GM13976 (cell line): ENCODE data around the gene TGM3.

Experiments used
- DNase-seq: peaks from one replicate; pipeline ENCODE4 v3.0.0; 2012; ENCODE audit warnings: low spot score
- CTCF ChIP-seq: IDR thresholded peaks from 2 replicates; pipeline ENCODE4 v1.5.1; 2012; ENCODE audit warnings: borderline replicate concordance, mild to moderate bottlenecking; ENCODE audit not compliant: insufficient read depth; ENCODE audit errors: extremely low read depth, missing control alignments, control extremely low read depth
- in situ Hi-C: fragments of 300-500 bp; cut with MboI; formaldehyde crosslinking; loops from one replicate; pipeline ENCODE4 v1.12.0; 2022; ENCODE audit warnings: low sequenced_read_pairs, mixed read lengths, inconsistent platforms; ENCODE audit not compliant: unreplicated experiment

TGM3 gene

GRCh38 chr20:2374346-2375125 lies 78.7 kb downstream of the TGM3 start:
- in situ Hi-C loops = no loop called here
- DNase-seq = no peak
- TF ChIP-seq CTCF = no peak

GRCh38 chr20:2378893-2379292 lies 83.1 kb downstream of the TGM3 start:
- in situ Hi-C loops = no loop called here
- TF ChIP-seq CTCF = no peak

GRCh38 chr20:2379511-2380229 lies 83.9 kb downstream of the TGM3 start:
- in situ Hi-C loops = no loop called here
- TF ChIP-seq CTCF = no peak

More at GRCh38 chr20:2378893-2379292, 83.1 kb downstream of the TGM3 start:
- no peak for DNase-seq

GRCh38 chr20:2380601-2381000 lies 84.8 kb downstream of the TGM3 start, which contains the start of gene TGM6:
TGM6 (plus strand) TSS chr20:2380901; CDS start chr20:2380969, 68 bp downstream.
- in situ Hi-C loops = no loop called here
- no peak for DNase-seq
- no peak for TF ChIP-seq CTCF

More at GRCh38 chr20:2379511-2380229, 83.9 kb downstream of the TGM3 start:
- no peak for DNase-seq

- TF ChIP-seq CTCF = no peak
- no peak for DNase-seq
- in situ Hi-C loops = no loop called here
These were observed 85.5 kb downstream of the TGM3 start for GRCh38 chr20:2381303-2381702.

GRCh38 chr20:2382833-2383232 lies 87.0 kb downstream of the TGM3 start:
- in situ Hi-C loops = no loop called here
- DNase-seq = no peak
- no peak for TF ChIP-seq CTCF
